HG03439 (cell line): ENCODE data around the gene HMOX2.
A peak's percentile ranks its signal among the peaks of the same experiment; 100 is the strongest.

Source experiments
- ATAC-seq: cut with Tn5 transposase; IDR thresholded peaks from one replicate; pipeline ENCODE4 v1.9.1; 2021; ENCODE audit warnings: mild to moderate bottlenecking, moderate library complexity; ENCODE audit not compliant: unreplicated experiment

The HMOX2 gene

GRCh38 chr16:4522051-4522581 lies 45.9 kb downstream of the HMOX2 start:
- ATAC-seq, result no peak

GRCh38 chr16:4523686-4524085 lies 47.5 kb downstream of the HMOX2 start:
- ATAC-seq, result no peak

- ATAC-seq, result no peak
Observed at GRCh38 chr16:4524571-4524970, 48.4 kb downstream of the HMOX2 start.

GRCh38 chr16:4525069-4525468 lies 48.9 kb downstream of the HMOX2 start:
- no peak for ATAC-seq

GRCh38 chr16:4525634-4526277 lies 49.6 kb downstream of the HMOX2 start:
- no peak for ATAC-seq

GRCh38 chr16:4529085-4530060 lies 53.2 kb downstream of the HMOX2 start:
- no peak for ATAC-seq

- ATAC-seq, result no peak
Observed at GRCh38 chr16:4531811-4532210, 55.6 kb downstream of the HMOX2 start.

- ATAC-seq, result no peak
Observed at GRCh38 chr16:4532238-4532637, 56.0 kb downstream of the HMOX2 start.

- ATAC-seq, result no peak
Observed at GRCh38 chr16:4533490-4533889, 57.3 kb downstream of the HMOX2 start.

GRCh38 chr16:4534151-4534790 lies 58.1 kb downstream of the HMOX2 start:
- ATAC-seq, result no peak

- ATAC-seq, result no peak
Observed at GRCh38 chr16:4535627-4536108, 59.5 kb downstream of the HMOX2 start.

GRCh38 chr16:4536391-4537106 lies 60.4 kb downstream of the HMOX2 start:
- no peak for ATAC-seq

- peak; percentile 13 for ATAC-seq
Observed at GRCh38 chr16:4537376-4538343, 61.5 kb downstream of the HMOX2 start.

- ATAC-seq, result peak; percentile 87
Observed at GRCh38 chr16:4538350-4539235, 62.4 kb downstream of the HMOX2 start, which contains the start of gene CDIP1. Gene CDIP1 (minus strand): TSS chr16:4538773. CDS start chr16:4514130, 24,643 bp downstream.

GRCh38 chr16:4539716-4540284 lies 63.6 kb downstream of the HMOX2 start:
- ATAC-seq, result no peak

GRCh38 chr16:4544473-4544872 lies 68.3 kb downstream of the HMOX2 start:
- ATAC-seq, result no peak

- ATAC-seq, result no peak
Observed at GRCh38 chr16:4548124-4548523, 71.9 kb downstream of the HMOX2 start.

- no peak for ATAC-seq
Observed at GRCh38 chr16:4550591-4550990, 74.4 kb downstream of the HMOX2 start.
